Head of caudate nucleus (tissue), 42 donors: ENCODE measurements around the gene HEPACAM.
"Not testable (repeated sequence)": the region's sequence is repeated elsewhere in the genome, so short reads cannot be mapped to it uniquely, and the experiment has no call there.

Experiments used
- DNase-seq, 42 donors: peaks; one replicate each; pipeline versions ENCODE4 v3.0.0 to v3.0.0-alpha.2; 2020 to 2021; ENCODE audit warnings: mixed read lengths in 7 of 42
- intact Hi-C: fragments of 100-400 bp; cut with DNase I; formaldehyde crosslinking; loops from one replicate; pipeline ENCODE4 v1.15.0; 2022

HEPACAM gene, protein sequence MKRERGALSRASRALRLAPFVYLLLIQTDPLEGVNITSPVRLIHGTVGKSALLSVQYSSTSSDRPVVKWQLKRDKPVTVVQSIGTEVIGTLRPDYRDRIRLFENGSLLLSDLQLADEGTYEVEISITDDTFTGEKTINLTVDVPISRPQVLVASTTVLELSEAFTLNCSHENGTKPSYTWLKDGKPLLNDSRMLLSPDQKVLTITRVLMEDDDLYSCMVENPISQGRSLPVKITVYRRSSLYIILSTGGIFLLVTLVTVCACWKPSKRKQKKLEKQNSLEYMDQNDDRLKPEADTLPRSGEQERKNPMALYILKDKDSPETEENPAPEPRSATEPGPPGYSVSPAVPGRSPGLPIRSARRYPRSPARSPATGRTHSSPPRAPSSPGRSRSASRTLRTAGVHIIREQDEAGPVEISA

DNA sequence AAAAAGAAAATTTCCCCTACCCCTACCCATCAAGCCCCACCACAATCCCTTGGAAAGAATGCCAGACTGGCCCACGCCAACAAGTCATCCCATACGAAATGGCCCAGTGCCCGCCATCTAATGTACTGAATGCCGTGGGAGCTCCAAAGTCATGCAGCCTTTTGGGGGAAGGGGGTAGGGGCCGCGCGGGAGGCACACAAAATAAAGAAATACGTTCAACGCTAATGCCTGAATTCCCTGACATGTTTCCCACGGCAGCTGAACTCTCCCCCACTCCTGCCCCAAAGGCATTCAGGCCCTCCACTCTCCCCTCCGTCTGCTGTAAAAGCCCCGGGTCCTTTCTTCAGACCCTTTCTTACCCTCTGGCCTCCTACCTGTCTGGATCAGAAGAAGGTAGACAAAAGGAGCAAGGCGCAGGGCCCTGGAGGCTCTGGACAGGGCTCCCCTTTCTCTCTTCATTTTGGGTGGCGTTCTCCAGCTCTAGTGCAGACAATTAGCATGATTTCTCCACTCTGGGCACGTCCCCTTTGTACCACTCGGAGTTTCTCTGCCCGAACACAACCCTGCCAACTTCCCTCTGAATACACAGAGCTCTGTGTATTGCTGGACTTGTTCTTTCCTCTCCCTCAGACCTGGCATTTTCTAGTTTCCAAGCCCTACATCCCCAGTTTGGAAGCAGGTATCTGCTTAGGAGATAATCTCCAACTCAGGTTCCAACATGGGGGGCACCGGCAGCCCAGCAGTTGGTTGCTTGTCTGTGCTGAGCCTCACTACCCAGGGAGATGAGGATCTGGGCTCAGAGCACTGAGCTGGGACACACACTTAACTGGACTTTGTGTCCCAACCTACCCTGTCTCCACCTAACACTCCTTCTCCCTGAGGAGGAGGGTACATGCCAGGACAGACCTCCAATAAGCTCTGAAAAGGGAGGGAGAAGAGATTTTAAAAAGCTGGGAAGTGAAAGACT is at the start of gene HEPACAM:
Gene HEPACAM (minus strand): TSS at position 500 of the 967 bp plus-strand sequence. CDS start 41 bp downstream, at position 459.
- peak; percentile 33 to 95 (median 82) for DNase-seq
- intact Hi-C loops = no loop called here

DNA sequence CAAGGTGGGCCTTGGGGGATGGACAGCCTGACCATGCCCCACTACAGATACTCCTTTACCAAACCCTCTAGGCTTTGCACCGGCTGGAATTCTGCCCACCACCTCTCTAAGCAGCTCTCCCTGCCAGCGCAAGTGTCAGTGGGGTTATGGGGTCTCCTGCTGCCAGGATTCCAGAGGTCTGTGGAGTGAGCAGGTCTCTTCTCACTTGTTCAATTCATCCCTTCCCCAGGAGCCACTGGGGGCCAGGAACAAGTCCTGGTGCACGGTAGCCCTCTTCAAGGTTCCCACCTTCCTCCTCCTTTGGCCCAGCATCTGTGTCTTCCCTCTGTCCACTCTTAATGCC is 48.6 kb upstream of the HEPACAM start:
- intact Hi-C loops = no loop called here
- no peak for DNase-seq

DNA sequence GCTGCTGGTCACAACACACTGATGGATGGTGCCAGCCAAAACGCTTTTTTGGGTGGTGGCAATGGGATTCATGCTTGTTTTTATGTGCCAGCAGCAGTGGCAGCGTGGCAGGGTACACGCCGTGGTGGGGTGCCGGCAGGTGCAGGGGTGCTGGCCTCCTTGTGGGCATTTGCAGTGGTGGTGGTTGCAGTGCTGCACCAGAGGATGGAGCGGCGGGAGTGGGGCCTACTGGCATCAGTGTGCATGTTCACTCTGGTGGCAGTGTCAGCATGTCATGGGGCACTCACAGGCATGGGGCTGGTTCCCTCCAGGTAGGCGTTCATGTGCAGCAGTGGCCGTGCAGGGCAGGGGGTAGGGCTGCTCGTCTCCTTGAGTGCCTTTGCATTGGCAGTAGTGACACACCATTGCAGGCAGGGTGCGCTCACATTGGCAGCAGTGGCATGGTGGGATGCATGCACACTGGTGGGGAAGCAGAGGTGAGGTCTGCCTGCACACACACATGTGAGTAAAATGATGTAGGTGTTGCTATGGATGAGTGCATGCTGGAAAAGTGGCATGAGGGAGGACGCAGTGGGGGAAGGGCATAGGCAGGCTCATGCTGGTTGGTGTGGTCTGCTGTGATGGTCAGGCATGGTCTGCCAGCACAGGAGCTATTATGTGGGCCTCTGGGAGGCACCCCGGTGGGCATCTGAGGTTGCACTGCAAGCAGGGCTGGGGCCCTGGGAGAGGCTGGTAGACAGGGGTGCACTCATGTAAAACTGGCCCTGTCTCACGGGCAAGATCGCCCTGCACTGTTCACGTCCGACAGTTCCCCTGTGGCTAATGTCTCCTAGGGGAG is 48.0 kb upstream of the HEPACAM start:
- DNase-seq = no peak
- intact Hi-C loops = no loop called here

DNA sequence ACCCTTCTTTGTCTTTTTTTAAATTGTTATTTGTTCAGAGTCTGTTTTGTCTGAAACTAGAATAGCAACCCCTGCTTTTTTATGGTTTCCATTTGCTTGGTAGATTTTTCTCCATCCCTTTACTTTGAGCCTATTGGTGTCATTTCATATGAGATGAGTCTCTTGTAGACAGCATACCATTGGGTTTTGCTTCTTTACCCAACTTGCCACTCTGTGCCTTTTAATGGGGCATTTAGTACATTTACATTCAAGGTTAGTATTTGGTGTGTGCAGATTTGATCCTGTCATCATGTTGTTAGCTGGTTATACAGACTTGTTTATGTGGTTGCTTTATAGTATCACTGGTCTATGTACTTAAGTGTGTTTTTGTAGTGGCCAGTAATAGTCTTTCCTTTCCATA is 46.2 kb upstream of the HEPACAM start:
- intact Hi-C loops = no loop called here

DNA sequence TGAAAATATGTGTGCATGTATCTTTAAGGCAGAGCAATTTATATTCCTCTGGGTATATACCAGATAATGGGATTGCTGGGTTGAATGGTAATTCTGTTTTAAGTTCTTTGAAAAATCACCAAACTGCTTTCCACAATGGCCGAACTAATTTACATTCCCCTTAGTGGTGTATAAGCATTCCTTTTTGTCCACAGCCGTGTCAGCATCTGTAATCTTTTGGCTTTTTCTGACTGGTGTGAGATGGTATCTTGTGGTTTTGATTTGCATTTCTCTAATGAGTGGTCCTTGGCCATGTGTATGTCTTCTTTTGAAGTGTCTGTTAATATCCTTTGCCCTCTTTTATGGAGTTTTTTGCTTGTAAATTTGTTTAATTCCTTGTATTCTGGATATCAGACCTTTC is 42.5 kb upstream of the HEPACAM start:
- intact Hi-C loops = no loop called here
- DNase-seq = no peak

More for the DNA sequence above, 46.2 kb upstream of the HEPACAM start:
- no peak for DNase-seq

DNA sequence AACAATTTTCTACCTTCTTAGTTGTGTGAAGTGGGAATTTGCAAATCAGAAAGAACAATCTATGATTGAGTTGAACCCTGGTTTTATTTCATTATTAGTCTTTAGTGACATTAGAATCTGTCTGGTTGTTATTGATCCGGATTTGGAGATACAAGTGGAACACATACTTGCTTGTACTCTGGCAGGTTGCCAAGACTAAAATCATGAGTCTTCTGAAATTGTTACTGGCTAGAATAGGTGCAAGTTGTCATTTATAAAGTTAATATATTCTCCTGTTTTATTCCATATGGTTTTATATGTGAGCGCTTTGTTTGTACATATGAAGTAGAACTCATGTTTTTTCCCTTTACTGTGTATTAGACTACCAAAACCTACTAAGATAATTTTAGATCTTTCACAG is 41.2 kb upstream of the HEPACAM start:
- no peak for DNase-seq
- intact Hi-C loops = no loop called here

DNA sequence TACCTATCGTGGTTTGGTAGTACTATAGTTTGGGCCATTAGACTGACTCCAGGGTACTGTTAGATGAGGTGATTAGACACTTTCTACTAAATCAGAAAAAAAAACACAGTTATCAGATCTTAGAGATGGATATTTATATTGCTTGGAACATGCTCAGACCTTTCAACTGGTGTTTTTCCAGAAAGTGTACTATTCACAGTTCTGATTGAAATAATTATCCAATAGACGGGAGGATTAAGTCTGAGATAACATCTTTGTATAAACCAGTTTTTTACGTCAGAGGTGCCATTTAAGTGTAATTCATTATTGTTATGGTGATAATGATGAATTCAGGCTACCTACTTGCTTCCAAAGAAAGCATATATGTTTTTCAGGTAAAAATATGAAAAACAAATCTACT is 40.7 kb upstream of the HEPACAM start:
- intact Hi-C loops = no loop called here
- no peak for DNase-seq

DNA sequence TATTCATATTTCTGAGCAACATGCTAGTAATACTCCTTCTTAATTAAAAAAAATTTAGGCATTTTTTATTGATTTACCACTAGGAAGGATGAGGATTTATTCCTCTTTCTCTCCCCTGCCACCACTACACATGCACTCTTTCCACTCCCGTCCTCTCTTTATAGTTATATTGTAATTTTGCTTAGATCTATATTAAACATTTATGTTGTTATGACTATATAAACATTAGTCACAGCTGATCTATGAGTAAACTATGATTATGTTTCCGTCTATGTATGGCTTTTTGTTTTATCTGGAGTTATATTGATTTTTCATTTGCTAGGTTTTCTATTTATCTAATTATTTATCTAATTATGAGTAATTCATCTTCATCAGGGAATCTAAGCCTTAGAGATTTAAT is 36.0 kb upstream of the HEPACAM start:
- DNase-seq = no peak
- intact Hi-C loops = no loop called here

DNA sequence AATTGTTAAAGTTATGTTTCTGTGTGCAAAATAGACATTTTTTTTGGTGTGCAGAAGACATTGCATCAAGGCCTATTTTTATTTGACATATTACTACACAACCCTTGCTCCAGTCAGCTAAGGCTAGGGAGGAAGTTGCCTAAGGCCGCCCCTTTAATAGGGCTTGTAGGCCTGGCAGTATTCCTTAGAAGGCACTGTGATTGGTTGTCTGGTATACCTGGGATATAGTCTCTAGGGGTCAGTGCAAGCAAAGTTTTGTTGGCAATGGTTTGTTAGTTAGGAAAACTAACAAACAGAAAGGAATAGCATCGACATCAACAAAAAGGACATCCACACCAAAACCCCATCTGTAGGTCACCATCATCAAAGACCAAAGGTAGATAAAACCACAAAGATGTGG is 35.1 kb upstream of the HEPACAM start:
- no peak for DNase-seq
- intact Hi-C loops = no loop called here

DNA sequence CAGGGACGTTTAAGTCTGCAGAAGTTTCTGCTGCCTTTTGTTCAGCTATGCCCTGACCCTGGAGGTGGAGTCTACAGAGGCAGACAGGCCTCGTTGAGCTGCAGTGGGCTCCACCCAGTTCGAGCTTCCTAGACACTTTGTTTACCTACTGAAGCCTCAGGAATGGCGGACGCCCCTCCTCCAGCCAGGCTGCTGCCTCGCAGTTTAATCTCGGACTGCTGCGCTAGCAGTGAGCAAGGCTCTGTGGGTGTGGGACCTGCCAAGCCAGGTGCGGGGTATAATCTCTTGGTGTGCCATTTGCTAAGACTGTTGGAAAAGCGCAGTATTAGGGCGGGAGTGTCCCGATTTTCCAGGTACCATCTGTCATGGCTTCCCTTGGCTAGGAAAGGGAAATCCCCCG is 32.4 kb upstream of the HEPACAM start:
- DNase-seq = not testable (repeated sequence)
- intact Hi-C loops = loop anchor here (10.0 kb wide), 1 partner anchor 437 kb away; no protein-coding TSS in a partner anchor

DNA sequence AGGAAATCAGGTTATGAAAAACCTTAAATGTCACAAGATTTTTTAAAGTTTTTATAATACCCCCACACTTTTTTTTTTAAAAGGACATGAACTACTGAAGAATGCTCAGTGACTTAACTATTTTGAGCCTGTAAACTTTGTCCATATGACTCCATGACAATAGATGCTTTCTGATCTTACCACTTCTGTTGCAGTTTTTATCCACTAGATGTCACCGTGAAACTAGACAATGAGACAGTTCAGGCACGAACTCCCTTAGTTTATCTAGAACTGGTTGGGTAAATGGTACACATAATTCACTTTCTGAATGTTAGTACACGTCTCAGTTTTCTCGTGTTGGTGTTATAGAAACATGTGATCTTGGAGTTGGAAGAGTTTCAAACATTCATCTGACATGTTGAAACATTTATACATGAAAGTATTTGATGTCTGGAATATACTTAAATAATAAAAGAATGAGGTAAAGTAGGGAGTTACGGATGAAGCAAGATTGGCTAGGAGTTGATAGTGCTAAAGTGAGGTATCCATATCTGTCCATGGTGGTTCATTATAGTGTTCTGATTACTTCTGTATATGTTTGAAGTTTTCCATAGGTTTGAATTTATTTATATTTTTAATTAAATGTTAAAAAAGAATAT is 26.2 kb upstream of the HEPACAM start:
- DNase-seq = peak in 5 of 42 donors; percentile 25 to 76 (median 47)
- intact Hi-C loops = loop anchor here (5.0 to 10.0 kb wide), 2 partner anchors 385 to 443 kb away; no protein-coding TSS in a partner anchor

DNA sequence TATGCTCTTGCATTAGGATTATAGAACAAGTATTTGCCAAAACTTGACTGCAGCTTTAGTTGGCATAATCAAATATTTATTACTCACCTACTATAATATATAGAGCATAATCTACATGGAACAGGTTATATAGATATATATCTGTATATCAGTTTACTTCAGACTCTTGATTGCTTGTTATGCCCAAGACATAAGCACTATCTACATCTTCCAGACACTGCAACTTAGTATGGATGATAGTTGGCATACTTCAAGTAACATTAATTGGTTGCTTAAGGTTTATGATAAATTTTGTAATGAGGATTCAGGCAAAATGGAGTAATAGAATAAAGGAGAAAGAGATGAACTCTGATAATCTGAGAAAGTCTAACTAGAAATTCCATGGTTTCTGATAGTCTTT is 19.2 kb upstream of the HEPACAM start:
- DNase-seq = no peak
- intact Hi-C loops = loop anchor here (10.0 kb wide), 1 partner anchor 190 kb away; no protein-coding TSS in a partner anchor

DNA sequence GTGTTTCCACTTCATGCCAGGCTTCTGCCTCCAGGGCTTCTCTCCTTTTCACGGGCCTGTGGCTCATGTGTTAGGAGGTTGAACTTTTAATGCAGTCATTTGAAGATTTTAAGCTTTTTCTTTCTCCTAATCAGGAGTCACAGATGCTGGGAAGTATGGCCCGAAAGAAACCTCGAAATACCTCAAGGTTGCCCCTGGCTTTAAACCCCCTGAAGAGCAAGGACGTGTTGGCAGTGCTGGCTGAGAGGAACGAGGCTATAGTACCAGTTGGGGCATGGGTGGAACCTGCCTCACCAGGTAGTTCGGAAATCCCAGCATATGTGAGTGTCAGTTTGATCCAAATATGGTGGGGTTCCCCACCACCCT is 18.7 kb upstream of the HEPACAM start:
- intact Hi-C loops = loop anchor here (5.0 to 10.0 kb wide), 2 partner anchors 158 to 190 kb away; partner anchors contain the start of gene TMEM218
- DNase-seq = no peak

DNA sequence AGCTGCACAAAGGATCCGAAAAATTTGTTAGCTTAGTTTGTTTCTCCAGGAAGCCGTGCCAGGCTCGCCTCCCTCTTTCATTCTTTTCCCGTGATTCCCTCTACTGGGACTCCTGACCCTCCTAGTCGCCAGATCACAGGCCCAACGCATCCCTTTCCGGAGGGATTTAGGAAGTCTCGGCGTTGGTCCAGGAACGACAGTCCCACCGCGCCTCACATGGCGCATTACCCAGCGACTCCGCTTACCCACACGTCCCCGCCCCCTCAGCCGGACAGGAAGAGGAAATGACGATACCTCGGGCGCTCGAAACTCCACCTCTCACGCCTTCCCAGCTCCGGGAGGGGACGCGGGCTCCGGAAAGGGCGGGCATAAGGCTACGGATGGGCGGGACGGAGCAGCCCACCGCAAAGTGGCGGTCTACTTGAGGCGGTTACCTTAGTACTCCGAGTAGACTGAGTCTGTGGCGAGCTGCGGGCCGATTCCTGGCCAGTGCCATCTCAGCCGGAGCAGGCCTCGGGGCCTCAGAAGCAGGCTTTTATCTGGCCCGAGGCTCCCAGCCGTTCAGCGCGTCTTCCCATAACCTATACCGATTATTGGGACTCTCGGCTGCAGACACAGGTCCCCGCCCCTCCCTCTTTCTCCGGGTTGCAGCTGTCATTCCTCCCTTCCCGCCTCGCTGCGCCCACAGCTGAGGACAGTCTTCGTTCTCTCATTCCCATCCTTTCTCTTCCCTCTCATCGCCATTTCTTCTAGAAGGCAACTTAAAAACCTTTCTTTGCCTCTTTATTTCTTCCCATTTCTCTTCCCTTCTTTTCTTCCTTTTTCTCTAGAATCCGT is 18.1 kb upstream of the HEPACAM start, which contains the start of gene CCDC15:
Gene CCDC15 (plus strand): TSS at position 450 of the 837 bp plus-strand sequence. CDS start 531 bp downstream, outside the sequence.
- intact Hi-C loops = loop anchor here (5.0 to 10.0 kb wide), 2 partner anchors 158 to 191 kb away; partner anchors contain the start of gene TMEM218
- DNase-seq = peak; percentile 96 to 100 (median 99)

DNA sequence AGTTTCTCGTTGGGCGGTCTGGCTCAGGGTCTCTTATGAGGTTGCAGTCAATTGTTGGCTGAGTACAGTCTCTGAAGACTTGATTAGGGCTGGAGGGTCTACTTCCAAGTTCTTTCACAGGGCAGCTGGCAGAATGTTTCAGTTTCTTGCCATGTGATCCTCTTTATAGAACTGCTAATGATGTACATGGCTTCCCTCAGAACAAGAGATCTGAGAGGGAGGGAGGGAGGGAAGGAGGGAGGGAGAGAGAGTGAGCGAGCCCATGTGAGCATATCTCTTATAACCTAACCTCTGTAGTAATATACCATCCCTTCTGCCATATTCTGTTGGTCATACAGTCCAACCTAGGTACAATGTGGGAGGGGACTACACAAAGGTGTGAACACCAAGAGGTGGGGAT is 15.5 kb upstream of the HEPACAM start:
- DNase-seq = no peak
- intact Hi-C loops = loop anchor here (5.0 to 10.0 kb wide), 2 partner anchors 161 to 193 kb away; partner anchors contain the start of gene TMEM218

DNA sequence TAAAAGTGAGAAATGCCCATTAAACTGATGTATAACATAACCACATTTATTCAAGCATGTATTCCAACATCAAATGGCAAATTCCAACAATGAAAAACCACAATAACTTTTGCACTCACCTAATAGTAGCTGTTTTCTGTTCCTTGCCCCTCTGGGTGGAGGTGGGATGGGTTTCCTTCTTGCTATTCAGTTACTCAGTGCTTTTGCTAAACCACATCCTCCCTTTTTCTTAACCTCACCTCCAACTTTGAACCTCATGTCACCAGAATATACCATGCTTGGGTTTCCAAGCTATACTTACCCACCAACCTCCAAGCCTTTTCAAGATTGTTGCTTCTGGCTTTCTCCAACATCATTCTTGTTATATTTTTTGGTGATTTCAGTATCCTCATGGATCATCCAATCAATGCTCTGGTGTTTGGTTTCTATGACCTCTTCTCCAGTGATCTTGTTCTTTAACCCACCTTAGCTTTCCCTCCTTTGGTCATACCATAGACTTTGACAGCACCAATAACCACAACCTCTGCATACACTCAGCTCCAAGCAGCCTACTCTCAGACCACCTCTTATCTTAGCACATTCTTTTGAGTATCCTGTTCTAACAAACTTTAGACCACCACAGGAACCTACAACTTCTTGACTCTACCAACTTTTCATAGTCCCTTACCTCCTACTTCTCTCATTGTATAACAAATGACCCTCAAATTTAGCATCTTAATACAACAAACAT is 14.9 kb upstream of the HEPACAM start:
- no peak for DNase-seq
- intact Hi-C loops = loop anchor here (5.0 to 10.0 kb wide), 2 partner anchors 162 to 194 kb away; partner anchors contain the start of gene TMEM218
